Stimulated activated CD8-positive, alpha-beta memory T cell treated with anti-CD3 and anti-CD28 coated beads, Interleukin-7, amount 100 ng/mL, for 4 hours (primary cell): Measurements from ENCODE around the gene BORCS8.
"Not testable (repeated sequence)": the region's sequence is repeated elsewhere in the genome, so short reads cannot be mapped to it uniquely, and the experiment has no call there.

Source experiments
- DNase-seq, 2 donors: peaks; one replicate each; pipeline ENCODE4 v3.0.0-alpha.2; 2020; ENCODE audit warnings: low read depth in 2 of 2

BORCS8 gene

DNA sequence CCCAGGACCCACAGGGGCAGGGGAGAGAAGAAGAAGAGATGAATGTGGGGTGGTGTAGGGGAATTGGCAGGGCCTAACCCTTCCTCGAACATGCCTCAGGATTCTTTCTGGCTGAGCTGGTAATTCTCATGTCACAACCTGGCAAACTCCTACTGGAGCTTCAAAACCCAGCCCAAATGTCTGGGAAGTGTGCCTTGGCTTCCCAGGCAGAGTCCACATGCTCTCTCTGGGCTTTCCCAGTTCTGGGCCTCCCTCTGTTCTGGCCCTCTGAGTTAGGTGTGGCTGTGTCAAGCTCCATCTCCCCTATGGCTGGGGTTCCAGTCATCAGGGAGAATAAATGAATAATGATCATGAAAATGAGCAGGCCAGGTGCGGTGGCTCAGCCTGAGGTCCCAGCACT lies 42.5 kb downstream of the BORCS8 start:
- no peak for DNase-seq

DNA sequence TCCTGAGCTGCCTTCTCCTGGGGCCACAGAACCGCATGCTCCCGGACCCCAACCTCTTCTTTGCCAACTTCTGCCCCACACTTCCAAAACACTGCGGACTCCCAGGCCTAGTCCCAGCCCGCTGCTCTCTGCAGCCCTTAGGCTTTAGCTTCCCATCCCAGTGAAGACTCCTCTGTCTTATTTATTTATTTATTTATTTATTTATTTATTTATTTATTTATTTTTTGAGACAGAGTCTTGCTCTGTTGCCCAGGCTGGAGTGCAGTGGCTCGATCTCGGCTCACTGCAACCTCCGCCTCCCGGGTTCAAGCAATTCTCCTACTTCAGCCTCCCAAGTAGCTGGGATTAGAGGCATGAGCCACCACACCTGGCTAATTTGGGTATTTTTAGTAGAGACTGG lies 43.4 kb downstream of the BORCS8 start:
- DNase-seq = not testable (repeated sequence)

- no peak for DNase-seq
Measured at GRCh38 chr19:19147344-19147743, 44.6 kb downstream of the BORCS8 start.

DNA sequence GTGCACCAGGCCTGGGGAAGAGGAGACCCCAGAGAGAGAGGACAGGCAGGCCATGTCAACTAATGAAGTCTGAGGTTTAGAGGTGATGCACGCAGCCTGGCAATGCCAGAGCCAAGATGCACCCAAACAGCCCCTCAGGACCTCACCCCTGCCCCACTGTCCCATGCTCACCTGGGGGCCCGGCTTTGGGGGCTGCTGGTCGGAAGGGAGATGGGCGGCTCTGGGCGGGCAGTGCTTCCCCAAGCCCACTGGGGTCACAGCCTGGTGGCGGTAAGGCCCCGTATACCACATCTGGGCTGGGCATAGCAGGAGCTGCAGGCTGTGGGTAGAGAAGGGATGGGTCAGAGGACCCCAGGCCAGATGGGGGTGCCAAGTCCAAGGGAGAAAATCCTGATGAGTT lies 45.1 kb downstream of the BORCS8 start:
- no peak for DNase-seq

GRCh38 chr19:19145684-19146608 lies 46.0 kb downstream of the BORCS8 start:
- DNase-seq = peak; percentile 64 to 66

DNA sequence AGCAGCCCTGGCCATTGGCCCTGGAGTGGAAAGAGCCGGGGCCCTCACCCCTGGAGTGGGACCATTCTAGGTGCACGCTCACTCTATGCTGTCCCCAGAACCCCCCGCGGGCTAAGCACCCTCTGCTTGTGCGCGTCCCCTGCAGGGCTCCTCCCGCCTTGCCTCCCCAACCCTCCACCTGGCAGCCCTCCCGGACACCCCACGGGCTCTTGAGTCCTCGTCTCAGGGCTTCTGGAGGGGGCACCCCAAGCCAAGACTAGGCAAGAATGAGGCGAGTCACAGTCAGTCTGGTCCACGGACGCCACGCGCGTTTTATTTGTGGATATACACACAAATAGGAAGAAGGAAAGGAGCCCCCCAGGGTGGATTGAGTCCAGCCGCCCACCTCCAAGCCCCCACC lies 46.7 kb downstream of the BORCS8 start:
- no peak for DNase-seq

DNA sequence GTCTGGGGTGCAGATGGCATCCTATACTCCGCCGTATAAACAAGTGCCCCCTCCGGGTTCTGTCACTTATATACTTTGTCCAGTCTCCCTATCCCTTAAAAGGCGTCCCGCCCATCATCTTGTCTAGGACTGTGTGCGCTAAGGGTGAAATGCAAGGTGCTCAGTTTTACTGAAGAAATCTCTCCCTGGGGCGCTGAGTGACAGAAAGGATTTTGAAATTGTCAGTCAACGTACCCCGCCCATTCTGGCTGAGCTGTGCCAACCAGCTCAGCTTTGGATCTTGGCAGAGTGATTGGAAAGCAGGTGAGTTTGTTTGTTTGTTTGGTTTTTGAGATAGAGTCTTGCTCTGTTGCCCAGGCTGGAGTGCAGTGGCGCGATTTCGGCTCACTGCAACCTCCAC lies 49.6 kb downstream of the BORCS8 start:
- DNase-seq = no peak

GRCh38 chr19:19140476-19140875 lies 51.5 kb downstream of the BORCS8 start:
- DNase-seq = no peak

DNA sequence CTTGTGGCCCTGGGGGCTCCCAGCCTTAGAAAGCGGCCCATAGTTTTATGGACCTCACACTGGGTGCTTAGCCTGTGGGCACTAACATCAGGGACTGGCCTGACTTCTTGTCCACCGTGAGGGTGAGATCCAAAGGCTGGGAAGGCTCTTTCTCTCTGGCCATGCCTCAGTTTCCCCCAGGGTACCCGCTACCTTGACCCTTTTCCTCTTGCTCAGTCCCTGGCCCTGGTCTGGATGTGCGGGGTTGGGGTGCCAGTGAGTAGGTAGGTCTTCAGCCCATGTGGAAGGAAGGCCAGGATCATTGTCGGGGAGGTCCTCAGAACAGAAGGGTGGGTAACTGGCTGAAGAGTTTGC lies 52.1 kb downstream of the BORCS8 start:
- no peak for DNase-seq

- peak; percentile 92 to 94 for DNase-seq
Measured at GRCh38 chr19:19138109-19138981, 53.6 kb downstream of the BORCS8 start, which contains the start of gene TMEM161A. TSS of gene TMEM161A (minus strand) at chr19:19138478. CDS start at chr19:19138428, 50 bp downstream.

- DNase-seq = no peak
Measured at GRCh38 chr19:19137556-19138108, 54.3 kb downstream of the BORCS8 start.

- not testable (repeated sequence) for DNase-seq
Measured at GRCh38 chr19:19135713-19136112, 56.2 kb downstream of the BORCS8 start.

GRCh38 chr19:19134687-19135158 lies 57.2 kb downstream of the BORCS8 start:
- no peak for DNase-seq

DNA sequence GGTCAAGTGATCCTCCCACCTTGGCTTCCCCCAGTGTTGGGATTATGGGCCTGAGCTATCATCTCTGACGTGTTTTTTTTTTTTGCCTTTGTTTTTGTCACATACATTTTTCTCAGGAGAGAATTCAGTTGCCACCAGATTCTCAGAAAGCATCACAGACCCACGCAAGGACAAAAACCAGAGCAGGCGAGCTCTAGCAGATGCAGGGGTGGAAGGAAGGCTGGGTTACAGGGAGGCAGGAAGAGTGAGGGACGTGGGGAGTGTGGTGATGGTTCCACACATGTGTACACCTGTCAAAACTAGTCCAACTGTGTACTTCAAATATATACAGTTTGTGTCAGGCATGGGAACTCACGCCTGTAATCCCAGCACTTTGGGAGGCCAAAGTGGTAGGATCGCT lies 58.0 kb downstream of the BORCS8 start:
- no peak for DNase-seq

DNA sequence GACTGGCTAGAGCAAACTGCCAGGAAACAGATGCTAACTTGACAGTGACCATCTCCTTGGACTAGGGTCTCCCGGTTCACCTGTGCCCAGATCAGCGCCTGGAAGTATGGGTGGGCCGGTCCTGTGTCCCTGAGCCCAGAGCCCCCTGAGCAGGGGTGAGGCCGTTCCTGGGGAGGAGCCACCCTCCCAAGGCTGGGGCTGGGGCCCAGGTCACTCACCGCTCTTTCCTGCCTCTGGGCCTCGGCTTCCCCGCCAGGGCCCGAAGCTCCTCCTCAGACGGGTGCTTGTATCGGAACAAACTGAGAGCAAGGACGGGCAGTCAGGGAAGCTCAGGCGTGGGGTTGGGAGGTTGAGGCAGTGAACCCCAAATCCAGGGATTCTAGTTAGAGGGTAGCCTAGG lies 59.0 kb downstream of the BORCS8 start:
- DNase-seq = no peak

GRCh38 chr19:19131989-19132388 lies 60.0 kb downstream of the BORCS8 start:
- DNase-seq = no peak
